Measurements from ENCODE around the gene SETD5.

Gene SETD5

DNA sequence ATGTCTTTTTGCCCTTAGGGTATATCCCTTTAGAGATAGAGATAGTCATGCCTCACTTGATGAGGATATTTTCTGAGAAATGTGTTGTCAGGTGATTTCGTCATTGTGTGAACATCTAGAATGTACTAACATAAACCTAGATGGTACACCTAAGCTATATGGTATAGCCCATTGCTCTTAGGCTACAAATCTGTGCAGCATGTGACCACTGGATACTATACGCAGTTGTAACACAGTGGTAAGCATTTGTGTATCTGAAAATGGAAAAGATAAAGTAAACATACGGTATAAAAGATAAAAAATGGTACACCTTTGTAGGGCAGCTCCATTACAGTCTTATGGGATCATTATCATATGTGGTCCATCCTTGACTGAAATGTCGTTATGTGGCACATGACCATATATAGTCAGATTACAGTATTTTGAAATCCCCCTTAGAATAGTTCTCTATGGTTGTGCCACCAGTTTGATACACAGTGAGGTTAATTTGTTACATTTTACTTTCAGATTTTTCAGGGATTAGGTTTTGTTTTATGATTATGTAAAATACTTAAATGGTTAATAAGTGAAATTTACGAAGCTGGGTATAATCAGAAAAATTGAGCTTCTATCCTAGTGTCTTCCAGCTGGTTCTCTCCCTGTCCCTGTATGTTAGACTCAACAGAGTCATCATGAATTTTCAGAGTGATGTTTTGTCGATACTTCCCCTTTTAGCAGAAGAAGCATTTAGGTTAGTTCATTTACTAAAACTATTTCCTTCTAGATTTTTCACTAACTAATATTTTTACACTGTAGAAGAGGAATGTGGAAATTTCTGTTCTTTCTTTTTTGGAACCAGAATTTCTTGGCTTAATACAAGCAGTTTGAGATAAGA is 12.8 kb downstream of the SETD5 start:
- no peak for DNase-seq

DNA sequence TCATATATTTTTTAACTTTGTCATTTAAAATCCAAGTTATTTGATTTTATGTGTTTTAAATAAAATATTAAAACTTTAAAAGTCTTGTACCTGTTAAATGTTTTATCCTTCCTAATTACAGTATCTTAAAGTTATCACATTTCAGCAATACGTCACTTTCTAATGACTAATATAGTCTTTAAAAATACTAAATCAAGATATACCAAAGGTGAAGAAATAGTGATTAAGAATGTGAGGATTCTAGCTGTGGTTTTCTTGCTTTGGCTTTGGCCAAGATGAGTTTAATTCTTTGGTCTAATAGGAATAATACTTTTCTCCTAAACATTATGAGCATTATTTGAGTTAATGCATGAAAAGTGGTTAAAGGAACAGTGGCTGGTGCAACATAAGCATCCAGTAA is 13.9 kb downstream of the SETD5 start:
- DNase-seq: no peak

DNA sequence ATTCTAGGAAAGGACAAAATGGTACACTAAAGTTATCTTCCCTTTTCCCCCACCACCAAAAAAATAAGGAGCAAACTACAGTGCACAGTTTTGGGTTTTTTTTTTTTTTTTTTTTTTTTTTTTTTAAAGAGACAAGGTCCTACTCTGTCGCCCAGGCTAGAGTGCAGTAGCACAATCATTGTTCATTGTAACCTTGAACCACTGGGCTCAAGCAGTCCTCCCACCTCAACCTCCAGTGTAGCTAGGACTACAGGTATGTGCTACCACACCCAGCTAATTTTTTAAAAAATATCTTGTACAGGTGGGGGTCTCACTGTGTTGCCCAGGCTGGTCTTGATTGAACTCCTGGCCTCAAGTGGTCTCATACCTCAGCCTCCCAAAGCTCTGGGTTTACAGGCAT is 14.9 kb downstream of the SETD5 start:
- no peak for DNase-seq

DNA sequence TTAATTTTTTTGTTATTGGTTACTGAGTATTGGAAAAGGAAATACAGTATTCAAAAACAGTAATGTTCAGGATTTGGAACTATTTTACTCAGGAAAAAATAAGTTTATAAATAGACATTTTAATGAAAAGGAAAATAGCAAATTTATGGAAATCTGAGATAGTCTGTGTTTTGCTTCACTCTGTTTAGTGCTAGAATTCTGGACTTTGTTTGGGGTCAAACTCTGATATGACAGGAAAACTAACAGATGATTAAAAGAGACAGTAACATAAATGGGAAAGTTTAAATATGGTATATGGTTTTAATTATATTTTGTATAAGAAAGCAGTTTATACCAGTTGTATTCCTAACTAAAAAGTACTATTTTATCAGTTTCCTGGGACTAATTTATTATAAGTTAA is 17.4 kb downstream of the SETD5 start:
- DNase-seq: no peak

DNA sequence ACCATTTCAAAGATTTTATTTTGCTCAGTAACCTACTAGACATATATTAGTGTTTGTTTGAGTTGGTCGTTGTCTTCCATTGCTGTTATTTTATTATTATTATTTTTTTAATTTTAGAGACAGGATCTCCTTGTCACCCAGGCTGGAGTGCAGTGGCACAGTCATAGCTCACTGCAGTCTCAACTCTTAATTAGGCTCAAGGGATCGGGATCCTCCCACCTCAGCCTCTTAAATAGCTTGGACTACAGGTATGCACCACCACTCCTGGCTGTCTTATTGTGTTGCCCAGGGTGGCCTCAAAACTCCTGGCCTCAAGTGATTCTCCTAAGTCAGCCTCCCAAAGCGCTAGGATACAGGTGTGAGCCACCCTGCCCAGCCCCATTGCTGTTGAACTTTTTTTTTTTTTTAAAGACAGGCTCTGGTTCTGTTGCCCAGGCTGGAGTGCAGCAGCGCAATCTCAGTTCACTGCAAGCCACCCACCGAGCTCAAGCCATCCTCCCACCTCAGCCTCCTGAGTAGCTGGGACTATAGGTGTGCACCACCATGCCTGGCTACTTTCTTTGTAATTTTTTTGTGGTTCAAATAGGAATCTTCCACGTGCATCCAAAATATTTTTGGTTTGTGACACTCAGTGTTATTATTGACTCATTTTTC is 18.2 kb downstream of the SETD5 start:
- no peak for DNase-seq

DNA sequence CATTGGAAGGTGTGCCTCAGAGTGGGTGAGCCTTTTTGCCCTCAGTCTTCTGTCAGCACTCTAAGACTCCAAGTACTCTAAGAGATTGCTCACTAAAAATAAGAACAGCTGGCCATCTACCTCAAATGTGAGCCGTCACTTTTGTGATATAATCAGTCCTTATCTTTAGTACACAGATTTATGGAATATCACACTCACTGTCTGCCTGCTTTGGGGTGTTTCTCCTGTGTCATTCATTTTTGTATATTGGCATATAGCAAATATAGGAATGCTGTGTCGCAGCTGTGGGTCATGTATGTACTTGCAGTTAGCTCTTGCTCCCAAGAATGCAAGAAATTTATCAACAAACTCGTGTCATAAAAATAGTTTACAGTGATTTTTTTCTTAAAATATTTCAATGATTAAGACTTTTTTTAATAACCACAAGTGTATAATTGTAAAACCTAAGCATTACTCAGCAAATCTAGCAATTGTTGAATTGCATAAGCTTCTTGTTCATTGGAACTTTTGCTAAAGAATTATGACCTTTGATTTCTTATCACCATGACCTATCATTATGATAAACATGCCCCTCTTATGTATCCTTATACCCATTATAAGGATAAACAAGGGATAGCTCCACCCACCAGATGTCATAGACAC is 18.8 kb downstream of the SETD5 start:
- DNase-seq: no peak

DNA sequence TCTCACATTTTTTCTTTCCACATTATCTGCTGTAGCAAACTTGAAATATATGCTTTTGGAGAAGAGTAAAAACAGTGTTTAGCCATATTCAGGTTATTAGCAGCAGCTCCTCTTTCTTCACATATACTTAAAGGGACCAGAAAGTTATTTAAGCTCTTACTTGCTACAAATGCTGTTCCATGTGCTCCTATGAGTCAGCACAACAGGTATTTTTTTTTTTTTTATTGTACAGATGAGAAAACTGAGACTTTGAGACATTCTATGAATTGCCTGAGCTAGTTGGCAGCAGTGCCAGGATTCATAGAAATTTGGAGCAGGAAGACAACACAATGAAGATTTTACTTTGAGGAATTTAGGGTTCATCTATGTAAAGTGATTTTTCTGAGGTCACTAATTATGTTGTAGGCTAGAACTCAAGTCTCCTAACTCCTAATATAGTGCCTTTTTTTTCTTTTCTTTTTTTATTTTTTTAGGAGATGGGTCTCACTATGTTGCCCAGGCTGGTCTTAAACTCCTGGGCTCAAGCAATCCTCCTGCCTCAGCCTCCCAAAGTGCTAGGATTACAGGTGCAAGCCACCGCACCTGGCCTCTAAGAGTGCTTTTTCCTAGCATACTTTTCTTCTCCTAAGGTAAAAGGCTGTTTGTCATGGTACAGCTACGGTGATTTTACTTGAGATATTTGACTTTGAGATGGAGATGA is 23.6 kb downstream of the SETD5 start:
- DNase-seq: no peak

DNA sequence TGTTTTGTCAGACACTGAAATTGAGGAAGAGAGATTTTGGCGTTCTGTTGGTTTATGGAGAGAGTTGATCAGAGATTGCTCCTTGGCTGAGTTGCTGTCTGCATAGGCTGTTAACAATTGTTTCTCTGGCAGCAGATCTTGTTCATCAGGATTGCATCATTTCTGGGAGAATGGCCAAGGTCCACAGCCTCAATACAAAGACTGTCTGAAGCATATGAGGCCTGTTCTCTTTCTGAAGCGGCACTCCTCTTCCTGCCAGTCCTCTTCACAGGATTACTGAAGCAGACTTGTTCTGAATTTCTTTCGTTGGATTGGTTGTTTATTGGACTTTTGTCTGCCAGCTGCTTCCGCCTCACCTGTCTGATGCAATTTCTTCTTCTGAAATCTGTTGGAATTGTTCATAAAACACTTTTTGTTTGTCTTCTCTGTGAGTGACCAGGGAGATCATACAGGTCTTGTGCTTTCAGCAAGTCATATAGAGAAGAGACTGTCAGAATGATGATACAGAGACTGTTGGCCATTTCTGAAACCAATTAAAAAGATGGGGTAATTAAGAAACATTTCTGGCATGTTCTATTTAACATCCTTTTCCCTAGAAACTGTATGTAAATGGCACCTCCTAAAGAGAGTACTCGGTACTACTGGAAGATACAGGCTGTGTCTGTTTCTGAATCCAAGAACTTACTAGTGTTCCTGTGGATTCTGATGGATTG is 25.5 kb downstream of the SETD5 start:
- DNase-seq: peak; percentile 70

DNA sequence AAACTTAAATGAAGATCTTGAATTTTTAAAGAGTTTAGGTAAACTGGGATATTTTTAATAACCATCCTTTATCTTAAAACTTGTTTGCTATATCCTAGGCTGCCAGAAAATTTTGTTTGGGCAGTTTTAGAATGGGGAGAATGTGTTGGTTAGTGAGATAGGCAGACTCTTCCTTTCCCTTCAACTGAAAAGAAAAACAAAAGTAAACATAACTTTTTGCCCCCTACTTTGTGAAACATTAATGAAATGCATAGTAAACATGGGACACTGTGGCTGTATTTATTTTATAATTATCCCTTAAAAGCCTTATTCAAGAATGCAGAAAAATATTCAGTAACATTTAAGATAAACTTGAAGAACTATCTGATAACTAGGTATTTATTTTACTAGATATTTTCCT is 31.0 kb downstream of the SETD5 start:
- no peak for DNase-seq

DNA sequence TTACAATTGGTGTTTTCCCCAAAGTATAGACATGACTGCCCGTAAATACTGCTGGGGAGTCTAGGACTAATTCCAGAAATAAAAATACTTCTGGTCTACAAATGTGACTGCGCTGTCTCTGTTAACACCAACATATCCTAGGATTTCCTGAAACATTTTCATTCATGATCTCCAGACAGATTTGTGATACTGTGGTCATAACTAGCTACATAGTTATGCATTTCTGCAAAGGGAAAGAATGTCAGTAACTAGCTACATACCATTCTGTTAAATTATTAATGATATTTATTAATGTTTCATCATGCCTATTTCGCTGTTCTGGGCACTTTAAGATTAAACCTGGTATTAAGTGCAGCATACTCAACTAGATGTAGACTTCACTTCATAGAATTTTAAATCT is 33.3 kb downstream of the SETD5 start:
- DNase-seq: no peak

DNA sequence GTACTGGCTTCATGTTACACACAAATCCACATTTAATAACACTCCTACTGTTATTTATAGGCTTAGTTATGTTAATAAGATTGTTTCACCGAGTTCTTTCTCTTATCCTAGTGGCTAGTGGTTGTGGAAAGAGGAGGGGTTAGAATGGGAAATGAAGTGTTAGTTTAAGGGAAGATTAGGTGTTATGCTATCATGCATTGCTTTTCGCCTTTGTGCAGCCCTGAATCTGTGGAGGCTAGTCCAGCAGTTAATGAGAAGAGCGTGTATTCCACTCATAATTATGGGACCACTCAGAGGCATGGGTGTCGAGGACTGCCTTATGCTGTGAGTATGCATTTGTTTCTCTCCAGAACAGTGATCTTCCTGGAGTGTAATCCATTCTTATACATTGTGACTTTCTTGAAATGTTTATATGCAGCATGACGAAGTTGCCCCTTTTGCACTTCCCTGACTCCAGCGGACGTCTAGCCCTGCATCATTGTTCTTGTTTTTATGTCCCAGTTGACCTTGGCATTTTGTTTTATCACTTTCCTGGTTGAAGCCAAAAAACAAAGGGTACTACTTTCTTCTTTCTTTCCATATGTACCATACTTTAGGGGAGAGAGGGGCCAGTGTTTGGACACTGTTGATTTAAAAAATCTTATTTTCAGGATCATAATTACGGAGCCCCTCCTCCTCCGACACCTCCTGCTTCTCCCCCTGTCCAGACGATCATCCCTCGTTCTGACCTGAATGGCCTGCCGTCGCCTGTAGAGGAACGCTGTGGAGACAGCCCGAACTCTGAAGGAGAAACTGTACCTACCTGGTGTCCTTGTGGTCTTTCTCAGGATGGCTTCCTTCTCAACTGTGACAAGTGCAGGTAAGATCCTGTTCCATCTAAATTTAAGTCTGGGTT is 36.5 kb downstream of the SETD5 start:
- no peak for DNase-seq

DNA sequence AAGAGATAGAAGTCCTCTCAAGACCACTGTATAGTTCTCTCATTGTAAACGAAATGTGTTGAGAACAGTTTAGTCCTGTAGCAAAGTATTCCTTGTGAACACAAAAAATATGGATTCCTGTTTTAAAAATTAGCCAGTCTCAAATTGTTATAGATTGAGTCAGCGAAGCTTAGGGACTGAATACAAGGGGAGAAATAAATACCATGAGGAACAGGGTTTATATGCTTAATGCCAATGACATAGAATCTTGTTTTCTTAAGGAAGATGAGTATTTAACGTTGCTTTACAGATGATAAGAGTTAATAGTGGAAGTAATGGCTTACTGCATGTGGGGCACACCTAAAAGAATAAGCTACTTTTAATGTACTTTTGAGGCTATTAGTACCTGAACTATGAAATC is 37.9 kb downstream of the SETD5 start:
- no peak for DNase-seq

DNA sequence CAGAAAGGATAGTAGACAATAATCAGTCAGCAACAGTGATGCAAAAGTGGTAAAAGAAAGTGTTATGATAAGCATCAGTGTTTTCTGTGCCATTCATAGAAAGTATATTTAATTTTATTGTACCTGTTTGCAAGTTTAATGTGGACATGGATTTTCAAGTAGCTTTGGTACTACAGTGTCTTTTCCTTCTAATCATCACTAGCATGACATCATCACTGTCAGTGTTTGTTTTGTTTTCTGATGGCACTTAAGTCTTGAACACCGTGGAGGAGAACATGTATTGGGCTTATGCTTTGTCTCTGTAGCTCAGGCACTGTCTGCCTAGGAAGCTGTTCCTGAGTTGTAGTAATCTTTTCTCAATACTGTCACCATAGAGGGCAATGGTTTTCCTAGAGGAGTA is 41.9 kb downstream of the SETD5 start:
- DNase-seq: no peak

DNA sequence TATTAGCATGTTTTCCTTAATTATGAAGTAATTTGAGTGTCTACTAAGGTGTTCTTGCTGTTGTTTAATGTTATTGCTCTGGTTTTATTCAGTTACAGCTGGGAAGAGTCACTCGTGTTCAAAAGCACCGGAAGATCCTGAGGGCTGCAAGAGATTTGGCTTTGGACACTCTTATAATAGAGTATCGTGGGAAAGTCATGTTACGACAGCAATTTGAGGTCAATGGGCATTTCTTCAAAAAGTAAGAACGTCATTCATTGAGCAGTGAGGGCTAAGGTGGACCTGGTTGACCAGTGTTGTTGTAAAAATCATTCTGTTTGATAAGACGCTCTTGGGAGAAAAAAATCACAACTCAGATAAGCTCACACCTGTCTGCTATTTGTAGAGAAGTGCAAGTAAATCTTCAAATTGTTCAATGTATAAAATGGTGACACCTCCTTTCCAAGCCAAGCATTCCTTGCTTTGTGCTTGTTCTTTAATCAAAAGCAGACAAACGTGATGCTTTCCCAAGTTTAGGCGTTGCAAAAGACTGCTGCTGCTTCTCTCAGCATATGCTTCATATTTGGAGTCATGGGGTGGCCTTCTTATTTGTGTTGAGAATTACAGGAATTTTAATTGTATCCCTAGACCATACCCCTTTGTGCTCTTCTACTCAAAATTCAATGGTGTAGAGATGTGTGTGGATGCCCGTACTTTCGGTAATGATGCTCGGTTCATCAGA is 44.2 kb downstream of the SETD5 start:
- no peak for DNase-seq

DNA sequence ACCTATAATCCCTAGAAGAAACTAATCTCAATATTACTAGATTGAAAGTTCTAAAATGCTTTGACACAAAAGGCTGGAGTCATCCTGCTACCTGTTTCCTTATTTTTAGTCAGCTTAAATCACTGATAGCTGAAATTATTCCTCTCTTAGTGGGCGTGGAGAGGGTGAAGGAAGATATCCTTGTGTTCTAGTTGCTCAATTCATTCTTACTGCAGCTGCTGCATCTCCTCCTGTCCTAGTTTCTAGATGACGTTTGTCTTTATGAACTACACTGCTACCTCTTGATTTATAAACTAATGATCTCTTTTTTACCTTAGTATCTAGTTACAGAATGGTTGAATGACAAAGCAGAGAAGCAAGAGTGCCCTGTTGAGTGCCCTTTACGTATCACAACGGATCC is 50.7 kb downstream of the SETD5 start:
- DNase-seq: no peak

DNA sequence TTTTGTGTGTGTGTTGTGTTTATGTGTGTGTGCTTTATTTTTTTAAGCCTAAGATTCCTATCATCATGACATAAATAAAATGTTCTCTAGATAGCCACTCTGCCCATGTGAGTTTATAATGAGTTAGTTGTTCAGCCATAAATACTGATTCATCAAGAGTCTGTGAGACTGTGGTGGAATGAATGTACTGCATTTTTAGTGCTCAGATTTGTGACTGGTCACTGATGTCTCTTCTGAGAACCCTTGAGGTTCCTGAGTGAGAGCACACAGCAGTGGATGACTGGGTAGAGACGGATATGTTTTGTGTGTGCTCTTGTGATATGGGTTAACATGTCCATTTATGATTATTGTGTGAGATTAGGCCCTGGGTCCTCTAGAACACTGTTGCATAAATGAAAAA is 51.2 kb downstream of the SETD5 start:
- DNase-seq: no peak

DNA sequence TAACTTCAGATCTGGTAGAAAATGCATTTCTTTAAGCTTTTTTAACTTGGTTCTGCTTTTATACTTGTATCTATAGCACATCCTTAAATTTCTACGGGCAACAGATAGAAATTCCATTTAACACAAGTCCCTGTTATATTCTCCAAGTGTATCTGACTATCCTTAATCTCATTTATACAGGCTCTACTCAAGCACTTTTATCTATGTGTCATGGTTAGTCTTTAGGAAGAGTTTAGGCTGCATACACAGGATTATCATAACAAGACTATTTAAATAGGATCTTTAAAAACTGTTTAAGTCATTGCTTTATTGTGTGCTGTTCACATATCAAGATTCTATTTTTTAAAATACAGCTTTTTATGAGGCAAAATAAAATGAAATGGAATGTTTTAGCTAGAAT is 52.7 kb downstream of the SETD5 start:
- DNase-seq: no peak

DNA sequence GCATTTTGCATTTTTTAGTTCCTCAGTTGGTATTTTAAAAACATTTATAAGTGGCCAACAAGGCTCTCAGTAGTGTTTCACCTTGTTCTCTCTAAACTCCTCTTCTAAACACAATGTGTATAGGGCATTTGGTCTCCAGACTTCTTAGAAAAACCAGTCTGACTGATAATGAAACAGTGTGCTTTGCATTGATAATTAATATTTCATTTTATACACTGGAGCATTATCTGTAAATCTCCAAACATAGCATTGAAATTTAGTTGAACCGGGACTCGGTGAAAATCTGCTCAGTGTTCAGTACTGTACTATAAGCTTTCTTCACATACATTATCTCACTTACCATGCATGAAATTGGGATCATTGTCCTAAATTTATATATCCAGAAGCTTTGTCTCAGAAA is 53.6 kb downstream of the SETD5 start:
- DNase-seq: no peak

DNA sequence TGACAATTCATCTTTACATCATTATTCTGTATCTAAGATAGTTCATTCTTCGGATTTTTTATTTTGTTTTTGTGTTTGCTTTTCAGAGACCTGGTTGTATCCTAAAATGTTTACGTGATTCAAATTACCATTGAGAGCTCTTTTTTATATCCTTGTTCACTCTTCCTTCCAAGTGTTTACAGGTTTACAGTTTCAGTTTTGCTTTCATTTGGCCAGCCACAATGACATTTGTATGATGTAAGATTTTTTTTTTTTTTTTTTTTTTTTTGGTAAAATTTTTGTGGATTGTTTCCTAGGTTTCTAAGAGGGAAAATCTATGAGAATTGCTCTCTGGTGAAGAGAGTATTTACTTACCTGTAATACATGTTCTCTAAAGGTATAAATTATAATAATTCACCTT is 55.0 kb downstream of the SETD5 start:
- DNase-seq: no peak

DNA sequence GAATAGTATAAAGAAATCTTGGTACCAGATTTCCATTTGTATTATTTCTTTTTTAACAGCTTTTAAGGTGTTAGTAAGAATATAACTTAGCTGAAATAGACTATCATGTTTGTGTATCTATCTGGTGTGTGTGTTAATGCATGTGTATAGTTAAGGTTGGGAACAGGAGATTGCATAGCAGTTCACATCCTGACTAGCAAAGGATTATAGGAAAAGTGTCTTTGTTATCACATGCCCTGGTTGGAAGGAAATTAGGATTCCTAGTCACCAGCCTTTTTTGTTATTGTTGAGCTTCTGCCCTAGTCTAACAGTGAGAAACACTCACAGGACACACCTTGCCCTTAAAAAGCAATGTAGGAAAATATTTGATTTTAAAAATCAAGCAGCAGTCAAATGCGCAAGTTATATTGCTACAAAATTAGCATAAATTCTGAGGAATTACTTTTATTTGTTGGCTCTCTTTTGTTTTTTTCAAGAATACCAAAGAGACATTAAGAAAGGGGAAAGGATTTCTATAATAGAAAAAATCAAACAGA is 58.2 kb downstream of the SETD5 start:
- DNase-seq: no peak

DNA sequence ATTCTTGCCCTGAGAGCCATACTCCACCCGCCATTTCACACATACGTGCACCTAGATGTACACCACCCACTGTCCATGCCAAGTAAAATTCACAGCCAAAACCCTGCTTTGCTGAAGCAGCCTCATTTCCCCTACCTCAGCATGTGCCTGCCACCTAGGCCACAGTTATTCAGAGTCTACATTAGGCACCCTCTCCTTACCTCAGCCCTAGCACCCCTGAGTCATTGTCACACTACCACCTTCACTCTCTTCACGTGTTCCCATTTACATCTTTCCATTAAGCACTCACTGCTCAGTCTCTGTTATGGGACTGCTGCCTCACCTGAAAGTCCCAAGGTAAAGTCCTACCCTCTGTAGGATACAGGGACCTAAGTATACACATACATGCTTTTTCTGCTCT is 70.0 kb downstream of the SETD5 start:
- no peak for DNase-seq

Measured in retina (tissue), 1 donor.